IMR-90 (cell line): ENCODE measurements around the gene SLC38A3.

Experiments used
- BHLHE40 ChIP-seq: fragments of 150-350 bp; IDR thresholded peaks from 2 replicates; pipeline ENCODE4 v1.6.1; 2016; ENCODE audit warnings: mild to moderate bottlenecking, low read depth, low read length
- FOS ChIP-seq: fragments of 150-350 bp; IDR thresholded peaks from 2 replicates; pipeline ENCODE4 v1.6.1; 2016; ENCODE audit warnings: low read depth, low read length
- POLR2A ChIP-seq: IDR thresholded peaks from 2 replicates; pipeline ENCODE4 v1.6.1; 2012; ENCODE audit warnings: mild to moderate bottlenecking, low read depth, low read length
- SMC3 ChIP-seq: fragments of 150-350 bp; IDR thresholded peaks from 2 replicates; pipeline ENCODE4 v1.6.1; 2016; ENCODE audit warnings: low read depth, mild to moderate bottlenecking, antibody characterized with exemption, low read length, moderate library complexity
- TF ChIP-seq, protein P1 (sequence below): conservative IDR thresholded peaks from 2 replicates; pipeline ENCODE4 v1.5.1; 2012; ENCODE audit warnings: mild to moderate bottlenecking, low read depth, low read length, improper control_type of control experiment
- TF ChIP-seq, protein P2 (sequence below): fragments of 150-350 bp; IDR thresholded peaks from 2 replicates; pipeline ENCODE4 v1.6.1; 2017; ENCODE audit warnings: mild to moderate bottlenecking, antibody characterized with exemption, low read length, low read depth

DNA sequence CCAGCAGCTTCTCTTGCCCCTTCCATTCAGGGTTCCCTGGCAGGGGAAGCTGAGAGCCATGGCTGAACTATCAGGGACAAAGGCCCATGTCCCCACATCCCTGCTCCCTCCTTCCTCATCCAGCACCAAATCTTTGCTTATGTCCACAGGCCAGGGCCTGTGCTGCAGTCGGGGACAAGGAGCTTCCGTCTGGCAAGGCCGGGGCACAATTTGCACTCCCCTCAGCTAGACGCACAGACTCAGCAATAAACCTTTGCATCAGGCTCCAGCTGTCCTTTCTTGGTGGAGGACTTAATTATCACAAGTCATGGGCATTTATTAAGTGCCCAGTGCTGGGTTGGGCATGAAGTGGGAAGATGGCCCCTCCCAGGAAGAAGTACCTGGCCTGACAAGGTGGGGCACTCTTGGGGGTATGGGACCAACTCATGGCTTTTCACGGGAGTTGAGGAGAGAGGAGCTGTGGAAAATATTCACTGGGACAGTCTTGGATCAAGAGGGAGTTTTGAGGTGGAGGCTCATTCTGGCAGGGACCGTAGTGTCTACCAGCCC, 8.7 kb upstream of the SLC38A3 start:
- TF ChIP-seq, protein P1, sequence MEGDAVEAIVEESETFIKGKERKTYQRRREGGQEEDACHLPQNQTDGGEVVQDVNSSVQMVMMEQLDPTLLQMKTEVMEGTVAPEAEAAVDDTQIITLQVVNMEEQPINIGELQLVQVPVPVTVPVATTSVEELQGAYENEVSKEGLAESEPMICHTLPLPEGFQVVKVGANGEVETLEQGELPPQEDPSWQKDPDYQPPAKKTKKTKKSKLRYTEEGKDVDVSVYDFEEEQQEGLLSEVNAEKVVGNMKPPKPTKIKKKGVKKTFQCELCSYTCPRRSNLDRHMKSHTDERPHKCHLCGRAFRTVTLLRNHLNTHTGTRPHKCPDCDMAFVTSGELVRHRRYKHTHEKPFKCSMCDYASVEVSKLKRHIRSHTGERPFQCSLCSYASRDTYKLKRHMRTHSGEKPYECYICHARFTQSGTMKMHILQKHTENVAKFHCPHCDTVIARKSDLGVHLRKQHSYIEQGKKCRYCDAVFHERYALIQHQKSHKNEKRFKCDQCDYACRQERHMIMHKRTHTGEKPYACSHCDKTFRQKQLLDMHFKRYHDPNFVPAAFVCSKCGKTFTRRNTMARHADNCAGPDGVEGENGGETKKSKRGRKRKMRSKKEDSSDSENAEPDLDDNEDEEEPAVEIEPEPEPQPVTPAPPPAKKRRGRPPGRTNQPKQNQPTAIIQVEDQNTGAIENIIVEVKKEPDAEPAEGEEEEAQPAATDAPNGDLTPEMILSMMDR = no peak
- TF ChIP-seq SMC3 (no peak), POLR2A (no peak), FOS (no peak), BHLHE40 (no peak)
- TF ChIP-seq, protein P2, sequence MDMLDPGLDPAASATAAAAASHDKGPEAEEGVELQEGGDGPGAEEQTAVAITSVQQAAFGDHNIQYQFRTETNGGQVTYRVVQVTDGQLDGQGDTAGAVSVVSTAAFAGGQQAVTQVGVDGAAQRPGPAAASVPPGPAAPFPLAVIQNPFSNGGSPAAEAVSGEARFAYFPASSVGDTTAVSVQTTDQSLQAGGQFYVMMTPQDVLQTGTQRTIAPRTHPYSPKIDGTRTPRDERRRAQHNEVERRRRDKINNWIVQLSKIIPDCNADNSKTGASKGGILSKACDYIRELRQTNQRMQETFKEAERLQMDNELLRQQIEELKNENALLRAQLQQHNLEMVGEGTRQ = no peak
